ENCODE data around the gene ITGBL1. TPM values are rescaled to one million over a fixed set of nuclear protein-coding genes. Genes with fewer than 3 reads are reported as not detected.
A peak's percentile ranks its signal among the peaks of the same experiment; 100 is the strongest.

ITGBL1 gene
- total and polyA plus RNA-seq, 2 of the 8 experiments (the other 6 are each of a cell fraction or from before 2014, with no cell fraction given): not detected

DNA sequence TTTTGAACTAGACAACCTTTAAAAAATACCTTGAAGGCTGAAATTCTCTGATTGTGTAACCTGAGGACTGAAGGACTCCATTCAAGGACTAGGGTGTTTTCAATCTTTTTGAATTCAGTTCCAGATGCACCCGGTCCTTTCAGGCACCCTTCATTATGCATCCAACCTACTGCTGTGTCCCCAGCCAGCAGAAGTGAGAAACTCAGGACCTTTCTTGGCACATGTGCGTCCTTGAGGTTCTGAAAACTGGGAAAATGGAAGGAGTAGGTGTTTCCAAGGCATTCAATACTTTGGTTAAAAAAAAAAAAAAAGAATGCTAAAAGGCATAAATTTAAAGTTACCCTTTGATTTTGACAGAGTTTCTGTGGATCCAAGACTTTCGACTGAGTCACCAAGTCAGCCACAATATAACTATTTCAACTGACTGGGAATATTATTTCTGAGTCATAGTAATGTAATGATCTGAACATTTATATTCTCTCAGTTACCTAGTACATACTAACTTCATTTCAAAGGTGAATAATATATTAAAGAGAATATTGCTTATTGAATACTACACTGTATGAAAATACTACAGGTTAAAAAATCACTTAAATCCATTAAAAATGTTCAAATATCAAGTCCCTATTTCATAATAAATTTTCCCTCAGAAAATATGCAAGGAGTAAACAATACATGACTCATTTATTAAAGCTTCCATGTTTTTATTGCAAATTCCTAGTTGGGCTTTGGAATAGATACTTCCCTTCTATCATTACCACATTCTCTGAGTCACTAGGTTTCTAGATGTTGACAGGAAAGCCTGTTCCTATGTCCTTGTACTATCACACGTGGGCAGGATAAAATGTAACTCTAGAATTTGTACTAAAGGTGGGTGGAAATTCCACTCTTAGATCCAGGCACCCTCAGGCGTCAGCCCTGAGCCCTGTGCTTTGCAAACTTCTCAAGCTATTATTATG, 2.4 kb upstream of the ITGBL1 start:
- no peak overlapping the region for H3K27ac ChIP-seq (ENCODE audit: low read depth, low read length)
- DNase-seq (ENCODE audit: low read depth in 1 of 2, low spot score in 2 of 2) (no peak), FAIRE-seq (peak; percentile 24)
- no peaks in the 10 kb centered on the region for H3K79me2 ChIP-seq (ENCODE audit: control insufficient read depth in 1 of 2, insufficient read depth in 2 of 2, low read length in 2 of 2)
- no peak overlapping the region for H4K91ac ChIP-seq (replicated peaks; ENCODE audit: insufficient read length, low read length)
- H3K36me3 ChIP-seq (ENCODE audit: control insufficient read depth in 2 of 4, insufficient read depth in 4 of 4, low read length in 3 of 4): no peaks in the 10 kb centered on the region
- no peak overlapping the region for H3K4me3 ChIP-seq (ENCODE audit: extremely low read depth in 1 of 4, insufficient read depth in 2 of 4, low read depth in 3 of 4, low read length in 4 of 4)
- no peak overlapping the region for H3K4ac ChIP-seq (replicated peaks; ENCODE audit: insufficient read length, low read depth, low read length)
- no peak overlapping the region for H2AFZ ChIP-seq (ENCODE audit: low read length)
- no peaks in the 10 kb centered on the region for H3K27me3 ChIP-seq (replicated peaks in 1 of 4; ENCODE audit: control insufficient read depth in 3 of 4, extremely low read depth in 1 of 4, insufficient read depth in 3 of 4, low read length in 3 of 4)
- H3K9ac ChIP-seq (replicated peaks in 1 of 4; ENCODE audit: extremely low read depth in 1 of 4, low read depth in 3 of 4, low read length in 3 of 4): no peak overlapping the region
- CTCF ChIA-PET (ENCODE audit: partially characterized antibody): interaction anchor here (1.1 kb wide), 1 partner anchor 298 kb away, joined by 3 read pairs; no protein-coding TSS in a partner anchor
- H4K8ac ChIP-seq (ENCODE audit: extremely low read depth, insufficient read depth, low read length): no peak overlapping the region
- H4K20me1 ChIP-seq (replicated peaks in 1 of 2; ENCODE audit: control insufficient read depth in 1 of 2, insufficient read depth in 2 of 2, low read length in 2 of 2): no peaks in the 10 kb centered on the region
- H3K79me1 ChIP-seq (ENCODE audit: low read depth, low read length): no peaks in the 10 kb centered on the region
- H2AK5ac ChIP-seq (ENCODE audit: low read depth, low read length): no peak overlapping the region
- H3K23me2 ChIP-seq (ENCODE audit: low read depth, low read length): no peaks in the 10 kb centered on the region
- no peak overlapping the region for H3K18ac ChIP-seq (ENCODE audit: extremely low read depth, low read length)
- H3K23ac ChIP-seq (ENCODE audit: insufficient read length): no peak overlapping the region
- no peak overlapping the region for H2BK20ac ChIP-seq (ENCODE audit: low read length)
- H2BK15ac ChIP-seq (ENCODE audit: low read length): no peak overlapping the region
- H3K14ac ChIP-seq (ENCODE audit: insufficient read length): no peak overlapping the region
- no peak overlapping the region for H4K5ac ChIP-seq (ENCODE audit: insufficient read length, low read depth, low read length)
- POLR2A ChIA-PET (ENCODE audit: partially characterized antibody): no interaction called here
- WGBS, 2 experiments (ENCODE audit: extremely low coverage in 1 of 2, insufficient coverage in 1 of 2, insufficient read length in 1 of 2, insufficient replicate concordance in 2 of 2, low coverage in 1 of 2, low lambda C conversion rate in 2 of 2, missing lambda C conversion rate in 1 of 2): 56% methylated on average over 5 of the region's 5 CpGs; no CpG with 5 or more reads in 1 of the 2 experiments
- no peak overlapping the region for H2BK120ac ChIP-seq (replicated peaks; ENCODE audit: low read depth, low read length)
- no peak overlapping the region for H2BK5ac ChIP-seq (ENCODE audit: low read depth, low read length)
- H3K4me1 ChIP-seq (replicated peaks in 1 of 4; ENCODE audit: control insufficient read depth in 3 of 4, insufficient read depth in 4 of 4, low read length in 3 of 4): peaks cover 0 to 10% (median 3%) of the 10 kb centered on the region in 4 experiments; a peak in 1 of 7 replicates
- no peak overlapping the region for H3K4me2 ChIP-seq (ENCODE audit: insufficient read depth in 1 of 2, low read depth in 2 of 2, low read length in 2 of 2)
- no peak overlapping the region for H2BK12ac ChIP-seq (ENCODE audit: low read depth, low read length)
- H3K9me3 ChIP-seq (ENCODE audit: insufficient read depth in 2 of 2, low read depth in 1 of 2, low read length in 1 of 2): no peaks in the 10 kb centered on the region
- H3K56ac ChIP-seq (replicated peaks; ENCODE audit: insufficient read length, low read depth, low read length): no peak overlapping the region
- no peak for TF ChIP-seq ASH2L (IDR thresholded peaks at IDR 0.05; ENCODE audit: low read length)
- TF ChIP-seq EGR1 (IDR thresholded peaks at IDR 0.05; ENCODE audit: borderline replicate concordance, low read depth, low read length): no peak
- no peak for TF ChIP-seq FOSL1 (IDR thresholded peaks at IDR 0.05; ENCODE audit: insufficient read depth, low read depth, low read length)
- TF ChIP-seq JUN (IDR thresholded peaks at IDR 0.05; ENCODE audit: low read depth, low read length): no peak
- no peak for TF ChIP-seq POLR2AphosphoS5 (IDR thresholded peaks at IDR 0.05; ENCODE audit: low read depth, low read length)
- no peak for TF ChIP-seq SP2 (IDR thresholded peaks at IDR 0.05; ENCODE audit: low read length)
- no peak for TF ChIP-seq ZNF274 (IDR thresholded peaks at IDR 0.05; ENCODE audit: borderline replicate concordance, extremely low read depth, low read length)
- TF ChIP-seq GABPA (IDR thresholded peaks at IDR 0.05; ENCODE audit: borderline replicate concordance, insufficient read depth, low read length): no peak
- TF ChIP-seq BACH1 (IDR thresholded peaks at IDR 0.05; ENCODE audit: low read length): no peak
- no peak for TF ChIP-seq CEBPB (IDR thresholded peaks at IDR 0.05; ENCODE audit: low read depth, low read length)
- TF ChIP-seq YY1 (IDR thresholded peaks at IDR 0.05; ENCODE audit: low read depth, low read length): no peak
- TF ChIP-seq SRF (IDR thresholded peaks at IDR 0.05; ENCODE audit: low read depth, low read length): no peak
- TF ChIP-seq EP300 (IDR thresholded peaks at IDR 0.05; ENCODE audit: borderline replicate concordance in 1 of 2, low read depth in 2 of 2, low read length in 2 of 2): no peak
